Ectodermal cell (in vitro differentiated cells): ENCODE data around the gene PLXNA2.

Experiments
- H3K27ac ChIP-seq: 2 replicates; pipeline ENCODE4 v1.7.0; 2013; ENCODE audit warnings: mild to moderate bottlenecking, low read depth, low read length; ENCODE audit not compliant: insufficient read depth, poor library complexity, severe bottlenecking
- H3K27me3 ChIP-seq: 2 replicates; pipeline ENCODE4 v1.7.0; 2013; ENCODE audit warnings: mild to moderate bottlenecking, low read length; ENCODE audit not compliant: insufficient read depth, control insufficient read depth, poor library complexity, severe bottlenecking
- H3K36me3 ChIP-seq: one replicate; pipeline ENCODE4 v1.7.0; 2013; ENCODE audit warnings: low read length; ENCODE audit not compliant: control insufficient read depth, insufficient read depth
- H3K4me1 ChIP-seq: one replicate; pipeline ENCODE4 v1.7.0; 2013; ENCODE audit warnings: low read length; ENCODE audit not compliant: control insufficient read depth, insufficient read depth
- H3K4me3 ChIP-seq: 2 replicates; pipeline ENCODE4 v1.7.0; 2013; ENCODE audit warnings: low read depth, low read length, control low read depth; ENCODE audit not compliant: insufficient read depth
- H3K9me3 ChIP-seq: 2 replicates; pipeline ENCODE4 v1.7.0; 2013; ENCODE audit warnings: mild to moderate bottlenecking, low read length, moderate library complexity; ENCODE audit not compliant: control insufficient read depth
- WGBS, 2 experiments: methylation state at CpG; one replicate each; pipeline ENCODE4 v1.1.7; 2013; ENCODE audit warnings: missing lambda C conversion rate in 2 of 2; 5-methylcytosine and 5-hydroxymethylcytosine counted together

The PLXNA2 gene

GRCh38 chr1:208121813-208122364, 122.3 kb downstream of the PLXNA2 start:
- Histone ChIP-seq H3K9me3 (no peaks in the 10 kb centered on the region), H3K27me3 (no peaks in the 10 kb centered on the region), H3K4me1 (peaks cover 15% of the 10 kb centered on the region), H3K4me3 (no peak overlapping the region), H3K36me3 (no peaks in the 10 kb centered on the region), H3K27ac (no peak overlapping the region)
- 91 to 93% methylated on average over 3 of the region's 3 CpGs for WGBS, 2 experiments

DNA sequence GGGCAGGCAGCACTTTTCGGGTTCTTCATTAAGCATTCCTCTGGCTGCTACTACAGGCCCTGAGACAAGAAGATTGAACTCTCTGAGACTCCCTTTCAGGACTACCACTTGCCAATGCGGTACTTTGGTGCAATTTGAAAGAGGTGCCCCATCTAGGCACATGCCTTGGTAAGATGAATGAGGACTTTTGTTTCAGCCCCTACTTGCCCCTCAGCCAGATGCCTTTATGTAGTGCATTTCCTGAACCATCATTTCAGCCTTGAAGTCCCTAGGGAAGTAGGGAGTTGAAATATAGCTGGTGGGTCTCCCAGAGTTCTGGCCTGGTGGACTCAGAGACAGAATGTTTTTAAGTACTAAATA, 123.8 kb downstream of the PLXNA2 start:
- no peaks in the 10 kb centered on the region for H3K27me3 ChIP-seq
- no peak overlapping the region for H3K27ac ChIP-seq
- no peaks in the 10 kb centered on the region for H3K36me3 ChIP-seq
- peaks cover 14% of the 10 kb centered on the region for H3K4me1 ChIP-seq
- H3K4me3 ChIP-seq = no peak overlapping the region
- no peaks in the 10 kb centered on the region for H3K9me3 ChIP-seq
- WGBS, 2 experiments = 72 to 84% methylated on average over 2 of the region's 2 CpGs

- Histone ChIP-seq H3K4me1 (peaks cover 14% of the 10 kb centered on the region), H3K9me3 (no peaks in the 10 kb centered on the region), H3K36me3 (no peaks in the 10 kb centered on the region), H3K27ac (no peak overlapping the region), H3K4me3 (no peak overlapping the region), H3K27me3 (no peaks in the 10 kb centered on the region)
- WGBS, 2 experiments = 87 to 88% methylated on average over 12 of the region's 12 CpGs
Measured at GRCh38 chr1:208118841-208119606, 125.2 kb downstream of the PLXNA2 start.

- H3K27ac ChIP-seq = no peak overlapping the region
- H3K27me3 ChIP-seq = no peaks in the 10 kb centered on the region
- 78 to 85% methylated on average over 4 to 5 of the region's 5 CpGs for WGBS, 2 experiments
- peaks cover 14% of the 10 kb centered on the region for H3K4me1 ChIP-seq
- no peaks in the 10 kb centered on the region for H3K9me3 ChIP-seq
- no peak overlapping the region for H3K4me3 ChIP-seq
- H3K36me3 ChIP-seq = no peaks in the 10 kb centered on the region
Measured at GRCh38 chr1:208118306-208118705, 125.9 kb downstream of the PLXNA2 start.

GRCh38 chr1:208117826-208118225, 126.4 kb downstream of the PLXNA2 start:
- WGBS, 2 experiments = 94 to 95% methylated on average over 4 of the region's 4 CpGs
- H3K27ac ChIP-seq = no peak overlapping the region
- no peaks in the 10 kb centered on the region for H3K9me3 ChIP-seq
- no peaks in the 10 kb centered on the region for H3K27me3 ChIP-seq
- H3K4me3 ChIP-seq = no peak overlapping the region
- H3K4me1 ChIP-seq = peaks cover 14% of the 10 kb centered on the region
- H3K36me3 ChIP-seq = no peaks in the 10 kb centered on the region

DNA sequence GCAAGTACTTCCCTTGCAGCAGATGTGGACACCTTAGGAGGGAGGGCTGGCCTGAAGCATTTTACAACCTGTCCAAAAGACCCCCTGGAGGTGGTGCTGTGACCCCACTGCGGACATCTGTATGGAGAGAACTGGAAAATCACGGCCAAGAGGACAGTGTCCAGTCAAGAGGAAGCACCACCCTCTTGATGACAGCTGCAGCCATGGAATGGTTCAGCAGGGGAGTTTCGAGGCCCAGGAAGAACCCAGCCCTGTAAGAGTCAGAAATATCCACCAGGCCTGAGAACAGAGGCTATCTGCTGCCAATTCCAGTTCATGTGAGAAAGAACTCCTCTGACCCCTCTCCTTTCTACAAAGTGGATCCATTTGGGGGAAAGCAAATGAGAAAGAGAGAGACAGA, 126.8 kb downstream of the PLXNA2 start:
- WGBS, 2 experiments = 91 to 94% methylated on average over 3 of the region's 3 CpGs
- no peak overlapping the region for H3K27ac ChIP-seq
- H3K27me3 ChIP-seq = no peaks in the 10 kb centered on the region
- H3K4me3 ChIP-seq = no peak overlapping the region
- H3K9me3 ChIP-seq = no peaks in the 10 kb centered on the region
- H3K36me3 ChIP-seq = no peaks in the 10 kb centered on the region
- peaks cover 14% of the 10 kb centered on the region for H3K4me1 ChIP-seq

- Histone ChIP-seq H3K36me3 (no peaks in the 10 kb centered on the region), H3K27me3 (no peaks in the 10 kb centered on the region), H3K4me1 (peaks cover 16% of the 10 kb centered on the region), H3K27ac (no peak overlapping the region), H3K4me3 (no peak overlapping the region), H3K9me3 (no peaks in the 10 kb centered on the region)
- WGBS, 2 experiments = 76 to 82% methylated on average over 7 of the region's 7 CpGs
Measured at GRCh38 chr1:208115924-208116640, 128.1 kb downstream of the PLXNA2 start.

DNA sequence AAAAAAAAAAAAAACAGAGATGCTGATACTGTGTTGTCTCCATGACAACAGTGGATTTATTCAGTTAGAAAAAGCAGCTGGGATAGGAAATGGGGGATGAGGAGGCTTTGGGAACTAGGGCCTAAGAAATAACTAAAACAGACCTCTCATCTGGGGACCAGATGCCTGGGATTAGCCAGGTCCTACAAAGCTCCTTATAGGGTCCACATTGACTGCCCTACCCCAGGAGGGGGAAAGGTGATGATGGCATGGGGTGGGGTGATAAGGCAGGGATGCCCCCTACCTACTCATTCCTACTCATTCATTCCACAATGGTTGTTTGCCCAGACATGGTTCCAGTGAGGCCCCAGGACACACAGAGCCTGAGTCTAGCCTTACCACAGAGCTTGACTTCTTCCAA, 131.2 kb downstream of the PLXNA2 start:
- Histone ChIP-seq H3K9me3 (no peaks in the 10 kb centered on the region), H3K27ac (no peak overlapping the region), H3K36me3 (no peaks in the 10 kb centered on the region), H3K27me3 (no peaks in the 10 kb centered on the region), H3K4me1 (peaks cover 14% of the 10 kb centered on the region), H3K4me3 (no peak overlapping the region)

DNA sequence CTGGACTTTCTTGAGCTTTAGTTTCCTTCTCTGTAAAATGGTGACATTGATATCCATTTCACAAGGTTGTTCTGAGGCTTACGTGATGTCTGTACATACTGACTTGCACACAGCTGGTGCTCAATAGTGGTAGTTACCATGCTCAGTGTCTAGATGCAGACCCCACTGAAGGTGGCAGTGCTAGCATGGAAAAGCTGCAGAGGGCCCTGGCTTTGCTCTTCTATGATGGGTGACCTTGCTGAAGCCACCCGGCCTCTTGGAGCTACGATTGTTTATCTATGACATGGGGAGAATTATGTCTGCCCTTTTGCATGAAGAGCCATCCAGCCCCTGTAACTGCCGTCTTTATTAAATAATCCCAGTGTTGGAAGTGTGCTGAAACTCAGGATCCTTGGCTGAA, 131.8 kb downstream of the PLXNA2 start:
- Histone ChIP-seq H3K36me3 (no peaks in the 10 kb centered on the region), H3K4me3 (no peak overlapping the region), H3K27me3 (no peaks in the 10 kb centered on the region), H3K4me1 (peaks cover 14% of the 10 kb centered on the region), H3K9me3 (no peaks in the 10 kb centered on the region), H3K27ac (no peak overlapping the region)
- WGBS, 2 experiments = 93 to 97% methylated on average over 4 of the region's 4 CpGs

- no peak overlapping the region for H3K4me3 ChIP-seq
- H3K9me3 ChIP-seq = no peaks in the 10 kb centered on the region
- H3K36me3 ChIP-seq = no peaks in the 10 kb centered on the region
- 79 to 86% methylated on average over 4 of the region's 4 CpGs for whole genome bisulfite sequencing, 2 experiments
- no peak overlapping the region for H3K27ac ChIP-seq
- no peaks in the 10 kb centered on the region for H3K27me3 ChIP-seq
- peaks cover 14% of the 10 kb centered on the region for H3K4me1 ChIP-seq
Measured at GRCh38 chr1:208111646-208112190, 132.5 kb downstream of the PLXNA2 start.
